Panc1 (cell line): ENCODE measurements around the gene KRT6A. TPM values are rescaled to one million over a fixed set of nuclear protein-coding genes. Genes with fewer than 3 reads are reported as not detected.

Source experiments
- ATAC-seq: fragments of 200-7000 bp; cut with Tn5 transposase; 2 replicates; pipeline ENCODE4 v1.9.1; 2020; ENCODE audit warnings: mild to moderate bottlenecking, moderate library complexity
- BruUV-seq: library from RNA; stranded (reverse); fragments of 400-500 nt; replicated peaks from 2 replicates; lab custom pipeline; 2021; lab: Mats Ljungman, UMichigan
- CTCF ChIA-PET: fragments of 300-600 bp; sonication (Branson Sonifier 250); formaldehyde crosslinking; loops from one replicate; lab custom pipeline; 2022; ENCODE audit warnings: antibody characterized with exemption; lab: Charles Lee
- POLR2A ChIA-PET: fragments of 300-600 bp; sonication (Branson Sonifier 250); formaldehyde crosslinking; loops from one replicate; lab custom pipeline; 2022; ENCODE audit warnings: antibody characterized with exemption; lab: Charles Lee
- DNase-seq: peaks from one replicate; pipeline ENCODE4 v3.0.0-alpha.2; 2010; ENCODE audit warnings: low read depth, low spot score
- H3K27ac ChIP-seq: 2 replicates; pipeline ENCODE4 v1.5.1; 2011; ENCODE audit warnings: mild to moderate bottlenecking, low read length, inconsistent platforms
- H3K27me3 ChIP-seq: fragments of 200-500 bp; sonication (Bioruptor generic); 2 replicates; pipeline ENCODE4 v1.6.0; 2014; ENCODE audit warnings: low read length, inconsistent platforms; ENCODE audit not compliant: control insufficient read depth, insufficient read depth
- H3K36me3 ChIP-seq: fragments of 200-500 bp; sonication (Bioruptor generic); 2 replicates; pipeline ENCODE4 v1.5.1; 2014; ENCODE audit warnings: inconsistent platforms, mild to moderate bottlenecking, low read length, moderate library complexity; ENCODE audit not compliant: control insufficient read depth, insufficient read depth
- H3K4me1 ChIP-seq: 2 replicates; pipeline ENCODE4 v1.5.1; 2011; ENCODE audit warnings: inconsistent platforms, mild to moderate bottlenecking, low read length, moderate library complexity; ENCODE audit not compliant: control insufficient read depth, insufficient read depth
- H3K4me3 ChIP-seq, 2 experiments: 2 replicates each; pipeline ENCODE4 v1.5.1; 2011 to 2012; ENCODE audit warnings: low read depth in 2 of 2, low read length in 2 of 2, mild to moderate bottlenecking in 2 of 2, inconsistent platforms in 1 of 2, moderate library complexity in 1 of 2
- H3K9me3 ChIP-seq: fragments of 200-500 bp; sonication (Bioruptor generic); 2 replicates; pipeline ENCODE4 v1.5.1; 2014; ENCODE audit warnings: low read depth, mild to moderate bottlenecking, inconsistent platforms, low read length, moderate library complexity; ENCODE audit not compliant: control insufficient read depth, insufficient read depth
- CTCF ChIP-seq: fragments of 450-650 bp; IDR thresholded peaks from 2 replicates; pipeline ENCODE4 v1.5.1; 2017; ENCODE audit warnings: mild to moderate bottlenecking
- POLR2AphosphoS5 ChIP-seq: IDR thresholded peaks from 2 replicates; pipeline ENCODE4 v1.6.1; 2012; ENCODE audit warnings: mild to moderate bottlenecking, low read depth, low read length, moderate library complexity
- REST ChIP-seq, 2 experiments: IDR thresholded peaks; 2 replicates each; pipeline ENCODE4 v1.6.1; 2011 to 2012; ENCODE audit warnings: low read depth in 2 of 2, control low read depth in 1 of 2, low read length in 1 of 2, mild to moderate bottlenecking in 1 of 2, moderate library complexity in 1 of 2; ENCODE audit not compliant: insufficient read depth in 1 of 2
- SIN3A ChIP-seq: IDR thresholded peaks from 2 replicates; pipeline ENCODE4 v1.6.1; 2012; ENCODE audit warnings: low read depth, mild to moderate bottlenecking, low read length, moderate library complexity, borderline replicate concordance; ENCODE audit not compliant: insufficient read depth
- TCF7L2 ChIP-seq: IDR thresholded peaks from 2 replicates; pipeline ENCODE4 v1.6.1; 2011; ENCODE audit warnings: mild to moderate bottlenecking, low read depth, low read length, inconsistent platforms
- in situ Hi-C: cut with HindIII; loops from 2 replicates; pipeline ENCODE4 v1.10.0; 2016; ENCODE audit warnings: low sequenced_read_pairs, low pct_unique_long_range_greater_than_20kb
- intact Hi-C: fragments of 100-400 bp; cut with micrococcal nuclease; formaldehyde crosslinking; loops from one replicate; pipeline ENCODE4 v1.10.0; 2022; ENCODE audit not compliant: unreplicated experiment
- total RNA-seq: library from RNA; stranded (reverse); gene quantifications from one replicate; pipeline ENCODE4 v1.2.1, GENCODE V29; 2021; ENCODE audit not compliant: unreplicated experiment

KRT6A gene
- total RNA-seq, 1 experiment from 2014 or later: not detected

- no peaks in the 10 kb centered on the region; the same call in 1 of the 2 replicates for H3K9me3 ChIP-seq
- no peak overlapping the region for H3K4me3 ChIP-seq
- H3K27me3 ChIP-seq: peaks cover 3% of the 10 kb centered on the region
- DNase-seq (no peak), ATAC-seq (no peak)
- TF ChIP-seq TCF7L2: no peak
- TF ChIP-seq SIN3A: no peak
- no peak for TF ChIP-seq REST (IDR thresholded peaks at IDR 0.05; ENCODE audit: insufficient read depth in 1 of 2, low read depth in 2 of 2, low read length in 1 of 2)
- no peak for TF ChIP-seq POLR2AphosphoS5
- TF ChIP-seq CTCF: no peak
- no peak overlapping the region for H3K27ac ChIP-seq
- no peaks in the 10 kb centered on the region for H3K4me1 ChIP-seq
- BruUV-seq: no TSS peak
- intact Hi-C loops: no loop called here
- ChIA-PET POLR2A (interaction anchor here (1.1 kb wide), 1 partner anchor 20 kb away, joined by 3 read pairs; no protein-coding TSS in a partner anchor), CTCF (no interaction called here)
- no peaks in the 10 kb centered on the region for H3K36me3 ChIP-seq
- in situ Hi-C loops: no loop called here
These were observed 15.4 kb downstream of the KRT6A start for GRCh38 chr12:52477651-52478050.

- ATAC-seq (no peak), DNase-seq (no peak)
- H3K4me1 ChIP-seq: no peaks in the 10 kb centered on the region
- in situ Hi-C loops: no loop called here
- TF ChIP-seq SIN3A (no peak), CTCF (no peak), POLR2AphosphoS5 (no peak), TCF7L2 (no peak), REST (IDR thresholded peaks at IDR 0.05; ENCODE audit: insufficient read depth in 1 of 2, low read depth in 2 of 2, low read length in 1 of 2) (no peak)
- ChIA-PET POLR2A (no interaction called here), CTCF (no interaction called here)
- no peaks in the 10 kb centered on the region for H3K36me3 ChIP-seq
- H3K27ac ChIP-seq: no peak overlapping the region
- no peaks in the 10 kb centered on the region; the same call in 1 of the 2 replicates for H3K27me3 ChIP-seq
- no TSS peak for BruUV-seq
- H3K9me3 ChIP-seq: no peaks in the 10 kb centered on the region; the same call in 1 of the 2 replicates
- intact Hi-C loops: no loop called here
- H3K4me3 ChIP-seq: no peak overlapping the region
These were observed 18.8 kb downstream of the KRT6A start for GRCh38 chr12:52474212-52474611.
